ENCODE results near the gene IFITM10. TPM values are rescaled to one million over a fixed set of nuclear protein-coding genes. Genes with fewer than 3 reads are reported as not detected.

The IFITM10 gene
- total RNA-seq, 1 experiment from 2014 or later = 0.59 TPM

DNA sequence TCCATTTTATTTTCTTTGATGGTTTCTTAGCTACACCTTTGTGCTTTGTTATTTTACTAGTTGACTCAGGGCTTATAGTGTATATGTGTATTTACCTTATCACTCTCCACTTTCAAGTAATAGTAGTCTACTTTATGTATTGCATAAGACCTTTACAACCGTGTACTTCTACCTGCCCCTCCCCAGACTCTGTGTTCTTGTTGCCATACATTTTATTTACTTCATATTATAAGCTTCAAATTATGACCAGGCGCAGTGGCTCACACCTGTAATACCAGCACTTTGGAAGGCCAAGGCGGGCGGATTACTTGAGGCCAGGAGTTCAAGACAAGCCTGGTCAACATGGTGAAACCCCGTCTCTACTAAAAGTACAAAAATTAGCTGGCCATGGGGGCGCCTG, 41.5 kb upstream of the IFITM10 start:
- Histone ChIP-seq H4K8ac (replicated peaks; ENCODE audit: insufficient read length, low read depth, low read length) (no peak overlapping the region), H3T11ph (ENCODE audit: low read length) (no peak overlapping the region), H3K14ac (ENCODE audit: insufficient read depth, low read length) (no peak overlapping the region), H3K79me2 (ENCODE audit: insufficient read depth, low read length) (no peaks in the 10 kb centered on the region), H3K9ac (ENCODE audit: extremely low read depth, insufficient read length, low read length) (no peak overlapping the region), H2BK12ac (ENCODE audit: insufficient read length, low read depth, low read length) (no peak overlapping the region), H2AK5ac (ENCODE audit: insufficient read length, low read length) (no peak overlapping the region), H3K18ac (ENCODE audit: insufficient read length, low read depth, low read length) (no peak overlapping the region), H3K4me2 (ENCODE audit: insufficient read depth, insufficient read length, low read length) (no peak overlapping the region), H3K23ac (ENCODE audit: insufficient read length, low read depth, low read length) (no peak overlapping the region), H3K9me3 (ENCODE audit: control insufficient read depth, low read depth, low read length) (no peaks in the 10 kb centered on the region), H3K56ac (ENCODE audit: insufficient read length, low read depth, low read length) (no peak overlapping the region), H3K27me3 (ENCODE audit: insufficient read depth, low read length) (no peaks in the 10 kb centered on the region), H2BK120ac (ENCODE audit: low read depth, low read length, poor library complexity, severe bottlenecking) (no peak overlapping the region), H3K4ac (ENCODE audit: low read depth, low read length) (no peak overlapping the region), H3K79me1 (ENCODE audit: insufficient read depth, low read depth, low read length, poor library complexity, severe bottlenecking) (no peaks in the 10 kb centered on the region), H3K23me2 (ENCODE audit: insufficient read length, low read depth, low read length, poor library complexity, severe bottlenecking) (no peaks in the 10 kb centered on the region), H4K20me1 (ENCODE audit: control insufficient read depth, insufficient read depth, insufficient read length) (no peaks in the 10 kb centered on the region), H4K91ac (ENCODE audit: insufficient read length, low read depth, low read length) (no peak overlapping the region), H2BK5ac (ENCODE audit: insufficient read length, low read length) (no peak overlapping the region), H2BK20ac (ENCODE audit: low read depth, low read length, poor library complexity, severe bottlenecking) (no peak overlapping the region), H4K5ac (ENCODE audit: insufficient read length, low read depth, low read length) (no peak overlapping the region), H2AFZ (ENCODE audit: low read length) (no peak overlapping the region), H3K27ac (ENCODE audit: insufficient read length, low read depth, low read length) (no peak overlapping the region), H3K4me1 (ENCODE audit: insufficient read depth, low read length) (no peaks in the 10 kb centered on the region), H2BK15ac (ENCODE audit: low read depth, low read length) (no peak overlapping the region)
- TF ChIP-seq, protein P1, sequence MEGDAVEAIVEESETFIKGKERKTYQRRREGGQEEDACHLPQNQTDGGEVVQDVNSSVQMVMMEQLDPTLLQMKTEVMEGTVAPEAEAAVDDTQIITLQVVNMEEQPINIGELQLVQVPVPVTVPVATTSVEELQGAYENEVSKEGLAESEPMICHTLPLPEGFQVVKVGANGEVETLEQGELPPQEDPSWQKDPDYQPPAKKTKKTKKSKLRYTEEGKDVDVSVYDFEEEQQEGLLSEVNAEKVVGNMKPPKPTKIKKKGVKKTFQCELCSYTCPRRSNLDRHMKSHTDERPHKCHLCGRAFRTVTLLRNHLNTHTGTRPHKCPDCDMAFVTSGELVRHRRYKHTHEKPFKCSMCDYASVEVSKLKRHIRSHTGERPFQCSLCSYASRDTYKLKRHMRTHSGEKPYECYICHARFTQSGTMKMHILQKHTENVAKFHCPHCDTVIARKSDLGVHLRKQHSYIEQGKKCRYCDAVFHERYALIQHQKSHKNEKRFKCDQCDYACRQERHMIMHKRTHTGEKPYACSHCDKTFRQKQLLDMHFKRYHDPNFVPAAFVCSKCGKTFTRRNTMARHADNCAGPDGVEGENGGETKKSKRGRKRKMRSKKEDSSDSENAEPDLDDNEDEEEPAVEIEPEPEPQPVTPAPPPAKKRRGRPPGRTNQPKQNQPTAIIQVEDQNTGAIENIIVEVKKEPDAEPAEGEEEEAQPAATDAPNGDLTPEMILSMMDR (conservative IDR thresholded peaks at IDR 0.05) = no peak
- no peaks in the 10 kb centered on the region for H3K36me3 Mint-ChIP-seq (ENCODE audit: insufficient read depth in 1 of 3, low read depth in 3 of 3)
- H3K27ac Mint-ChIP-seq = no peak overlapping the region
- peaks cover 69% of the 10 kb centered on the region for H3K27me3 Mint-ChIP-seq (ENCODE audit: low read depth)
- H3K4me1 Mint-ChIP-seq = peaks cover 0 to 2% of the 10 kb centered on the region in 2 experiments; a peak in 1 of 4 replicates
- WGBS (ENCODE audit: extremely low coverage, insufficient read length, low lambda C conversion rate) = no CpG with 5 or more reads among the region's 6 CpGs
- no peaks in the 10 kb centered on the region for H3K9me3 Mint-ChIP-seq
- no peak overlapping the region for H3K4me3 Mint-ChIP-seq
- DNase-seq = no peak

Data from H9 (cell line).